DND-41 (cell line): Measurements from ENCODE around the gene NAP1L4.

Source experiments
- CTCF ChIP-seq: IDR thresholded peaks from 2 replicates; pipeline ENCODE4 v1.5.1; 2012; ENCODE audit warnings: borderline replicate concordance, low read length, moderate library complexity, mild to moderate bottlenecking; ENCODE audit not compliant: poor library complexity, severe bottlenecking; ENCODE audit errors: extremely low read depth
- EZH2 ChIP-seq: IDR thresholded peaks from 3 replicates; pipeline ENCODE4 v1.6.1; 2012; ENCODE audit warnings: borderline replicate concordance, low read depth, mild to moderate bottlenecking, moderate library complexity, low read length, inconsistent platforms; ENCODE audit not compliant: severe bottlenecking

GRCh38 chr11:2974272-2974671 is 17.9 kb downstream of the NAP1L4 start:
- TF ChIP-seq CTCF (no peak), EZH2 (no peak)
